Mesenchymal stem cell (in vitro differentiated cells and primary cell): ENCODE data around the gene PRKG1.

Experiments used
- DNase-seq: peaks from one replicate; pipeline ENCODE4 v3.0.0-alpha.2; 2013
- H2AFZ ChIP-seq: one replicate; pipeline ENCODE4 v1.6.1; 2013; ENCODE audit warnings: low read depth, mild to moderate bottlenecking, control low read depth, inconsistent platforms, low read length, moderate library complexity
- H2AK5ac ChIP-seq: 2 replicates; pipeline ENCODE4 v1.6.1; 2013; ENCODE audit warnings: low read length, moderate library complexity, mild to moderate bottlenecking, inconsistent platforms; ENCODE audit not compliant: severe bottlenecking
- H2BK120ac ChIP-seq: one replicate; pipeline ENCODE4 v1.6.1; 2013; ENCODE audit warnings: low read depth, mild to moderate bottlenecking, inconsistent platforms, low read length, moderate library complexity
- H2BK12ac ChIP-seq, 2 experiments: one replicate each; pipeline ENCODE4 v1.6.1; 2013; ENCODE audit warnings: inconsistent platforms in 2 of 2, low read length in 2 of 2, mild to moderate bottlenecking in 2 of 2, moderate library complexity in 2 of 2, control low read depth in 1 of 2
- H2BK15ac ChIP-seq: one replicate; pipeline ENCODE4 v1.6.1; 2013; ENCODE audit warnings: mild to moderate bottlenecking, low read depth, inconsistent platforms; ENCODE audit not compliant: poor library complexity, severe bottlenecking
- H2BK5ac ChIP-seq: 2 replicates; pipeline ENCODE4 v1.6.1; 2013; ENCODE audit warnings: low read depth, mild to moderate bottlenecking, low read length, control low read depth, inconsistent platforms; ENCODE audit not compliant: poor library complexity, severe bottlenecking
- H3K14ac ChIP-seq, 2 experiments: one replicate each; pipeline ENCODE4 v1.6.1; 2013; ENCODE audit warnings: inconsistent platforms in 2 of 2, low read length in 2 of 2, control low read depth in 1 of 2, mild to moderate bottlenecking in 1 of 2, moderate library complexity in 1 of 2
- H3K18ac ChIP-seq, 2 experiments: one replicate each; pipeline ENCODE4 v1.6.1; 2013; ENCODE audit warnings: inconsistent platforms in 2 of 2, low read length in 2 of 2, control low read depth in 1 of 2, low read depth in 1 of 2, mild to moderate bottlenecking in 1 of 2
- H3K23ac ChIP-seq, 2 experiments: one replicate each; pipeline ENCODE4 v1.6.1; 2013; ENCODE audit warnings: inconsistent platforms in 2 of 2, low read length in 2 of 2, mild to moderate bottlenecking in 2 of 2, moderate library complexity in 2 of 2, control low read depth in 1 of 2
- H3K27ac ChIP-seq: 2 replicates; pipeline ENCODE4 v1.5.1; 2013; ENCODE audit warnings: mild to moderate bottlenecking, moderate library complexity, low read length, control low read depth, inconsistent platforms; ENCODE audit not compliant: poor library complexity, severe bottlenecking
- H3K27me3 ChIP-seq, 2 experiments: 2 replicates each; pipeline versions ENCODE4 v1.6.1 to v1.7.0; 2013; ENCODE audit warnings: low read length in 2 of 2, mild to moderate bottlenecking in 2 of 2, moderate library complexity in 2 of 2, control low read depth in 1 of 2, inconsistent platforms in 1 of 2; ENCODE audit not compliant: control insufficient read depth in 1 of 2, insufficient read depth in 1 of 2
- H3K36me3 ChIP-seq, 2 experiments: 2 replicates each; pipeline versions ENCODE4 v1.6.1 to v1.7.0; 2013; ENCODE audit warnings: low read length in 2 of 2, control low read depth in 1 of 2, inconsistent platforms in 1 of 2, low read depth in 1 of 2, mild to moderate bottlenecking in 1 of 2; ENCODE audit not compliant: insufficient read depth in 2 of 2, control insufficient read depth in 1 of 2
- H3K4ac ChIP-seq, 2 experiments: one replicate each; pipeline ENCODE4 v1.6.1; 2013; ENCODE audit warnings: inconsistent platforms in 2 of 2, low read length in 2 of 2, mild to moderate bottlenecking in 2 of 2, moderate library complexity in 2 of 2, control low read depth in 1 of 2, low read depth in 1 of 2
- H3K4me1 ChIP-seq: 2 replicates; pipeline ENCODE4 v1.6.1; 2013; ENCODE audit warnings: low read depth, low read length, control low read depth; ENCODE audit not compliant: control insufficient read depth, insufficient read depth
- H3K4me2 ChIP-seq: 2 replicates; pipeline ENCODE4 v1.6.1; 2013; ENCODE audit warnings: low read length, mild to moderate bottlenecking, inconsistent platforms; ENCODE audit not compliant: poor library complexity, severe bottlenecking
- H3K4me3 ChIP-seq, 2 experiments: 2 replicates each; pipeline versions ENCODE4 v1.5.1 to v1.7.0; 2013; ENCODE audit warnings: low read length in 2 of 2, mild to moderate bottlenecking in 2 of 2, control low read depth in 1 of 2, low read depth in 1 of 2; ENCODE audit not compliant: insufficient read depth in 1 of 2
- H3K79me1 ChIP-seq: replicated peaks from 2 replicates; pipeline ENCODE4 v1.6.1; 2013; ENCODE audit warnings: mild to moderate bottlenecking, control low read depth, low read length, inconsistent platforms; ENCODE audit not compliant: poor library complexity, severe bottlenecking
- H3K9ac ChIP-seq: 2 replicates; pipeline ENCODE4 v1.7.0; 2013; ENCODE audit warnings: mild to moderate bottlenecking, low read length, moderate library complexity
- H3K9me3 ChIP-seq: 2 replicates; pipeline ENCODE4 v1.7.0; 2013; ENCODE audit warnings: mild to moderate bottlenecking, low read length; ENCODE audit not compliant: control insufficient read depth
- H4K8ac ChIP-seq: one replicate; pipeline ENCODE4 v1.6.1; 2013; ENCODE audit warnings: inconsistent platforms, mild to moderate bottlenecking, low read length, moderate library complexity
- H4K91ac ChIP-seq: one replicate; pipeline ENCODE4 v1.6.1; 2013; ENCODE audit warnings: mild to moderate bottlenecking, low read length, inconsistent platforms
- WGBS: methylation state at CpG from one replicate; pipeline ENCODE4 v1.1.7; 2013; ENCODE audit warnings: mixed read lengths; 5-methylcytosine and 5-hydroxymethylcytosine counted together

PRKG1 gene

GRCh38 chr10:51109801-51110533, 35.7 kb downstream of the PRKG1 start:
- no peak overlapping the region for H3K14ac ChIP-seq
- no peak overlapping the region for H2BK120ac ChIP-seq

GRCh38 chr10:51112013-51112412, 37.7 kb downstream of the PRKG1 start:
- no peak overlapping the region for H3K23ac ChIP-seq
- no peak overlapping the region for H4K91ac ChIP-seq
- H3K4me3 ChIP-seq: no peak overlapping the region
- no peaks in the 10 kb centered on the region for H3K4me1 ChIP-seq
- H4K8ac ChIP-seq: no peak overlapping the region
- 100% methylated on average over 1 of the region's 4 CpGs for WGBS
- H3K27ac ChIP-seq: no peak overlapping the region
- H3K36me3 ChIP-seq: peaks cover 0 to 5% of the 10 kb centered on the region in 2 experiments
- H3K79me1 ChIP-seq: no peaks in the 10 kb centered on the region
- H2BK15ac ChIP-seq: no peak overlapping the region
- H3K14ac ChIP-seq: no peak overlapping the region
- no peak overlapping the region for H3K4ac ChIP-seq
- H2AK5ac ChIP-seq: no peak overlapping the region
- H3K27me3 ChIP-seq: no peaks in the 10 kb centered on the region
- H2AFZ ChIP-seq: no peak overlapping the region
- no peak overlapping the region for H2BK120ac ChIP-seq
- no peak overlapping the region for H2BK5ac ChIP-seq
- no peaks in the 10 kb centered on the region for H3K9me3 ChIP-seq
- no peak overlapping the region for H3K4me2 ChIP-seq
- no peak for DNase-seq
- no peak overlapping the region for H2BK12ac ChIP-seq
- no peak overlapping the region for H3K18ac ChIP-seq
- H3K9ac ChIP-seq: no peak overlapping the region

More at GRCh38 chr10:51109801-51110533, 35.7 kb downstream of the PRKG1 start:
- Histone ChIP-seq H3K4me1 (no peaks in the 10 kb centered on the region), H2BK12ac (no peak overlapping the region), H3K36me3 (no peaks in the 10 kb centered on the region), H3K27me3 (no peaks in the 10 kb centered on the region), H3K23ac (no peak overlapping the region), H3K9me3 (no peaks in the 10 kb centered on the region), H2AK5ac (no peak overlapping the region), H3K4me3 (no peak overlapping the region), H2BK5ac (no peak overlapping the region), H2AFZ (no peak overlapping the region), H3K4ac (no peak overlapping the region), H4K8ac (no peak overlapping the region), H3K79me1 (no peaks in the 10 kb centered on the region), H2BK15ac (no peak overlapping the region), H3K9ac (peak overlapping the region; percentile 56), H3K18ac (no peak overlapping the region), H4K91ac (no peak overlapping the region), H3K4me2 (no peak overlapping the region), H3K27ac (no peak overlapping the region)
- WGBS: 40% methylated on average over 1 of the region's 4 CpGs
- peak; percentile 34 for DNase-seq

GRCh38 chr10:51113007-51113406, 38.7 kb downstream of the PRKG1 start:
- H2BK12ac ChIP-seq: no peak overlapping the region
- H2BK15ac ChIP-seq: no peak overlapping the region
- no peak overlapping the region for H2BK5ac ChIP-seq
- no peaks in the 10 kb centered on the region for H3K79me1 ChIP-seq
- no peak overlapping the region for H4K8ac ChIP-seq
- no peak overlapping the region for H3K14ac ChIP-seq
- no peak overlapping the region for H3K4me2 ChIP-seq
- no peak overlapping the region for H3K23ac ChIP-seq
- DNase-seq: no peak
- no peak overlapping the region for H3K9ac ChIP-seq
- no peak overlapping the region for H4K91ac ChIP-seq
- peaks cover 0 to 5% of the 10 kb centered on the region in 2 experiments for H3K36me3 ChIP-seq
- no peak overlapping the region for H3K27ac ChIP-seq
- H3K4ac ChIP-seq: no peak overlapping the region
- no peak overlapping the region for H2AK5ac ChIP-seq
- no peak overlapping the region for H3K4me3 ChIP-seq
- H3K18ac ChIP-seq: no peak overlapping the region
- no peak overlapping the region for H2BK120ac ChIP-seq
- H2AFZ ChIP-seq: no peak overlapping the region
- H3K4me1 ChIP-seq: no peaks in the 10 kb centered on the region
- WGBS: 100% methylated on average over 1 of the region's 1 CpG
- no peaks in the 10 kb centered on the region for H3K27me3 ChIP-seq
- no peaks in the 10 kb centered on the region for H3K9me3 ChIP-seq

- WGBS: 53% methylated on average over 3 of the region's 3 CpGs
- DNase-seq: peak; percentile 62
- Histone ChIP-seq H2BK15ac (no peak overlapping the region), H4K91ac (no peak overlapping the region), H3K9me3 (no peaks in the 10 kb centered on the region), H3K4me3 (no peak overlapping the region), H3K18ac (no peak overlapping the region), H4K8ac (no peak overlapping the region), H2BK120ac (no peak overlapping the region), H3K14ac (no peak overlapping the region), H3K23ac (no peak overlapping the region), H3K4me1 (no peaks in the 10 kb centered on the region), H3K4ac (no peak overlapping the region), H3K79me1 (no peaks in the 10 kb centered on the region), H3K36me3 (peaks cover 0 to 5% of the 10 kb centered on the region in 2 experiments), H2AK5ac (no peak overlapping the region), H3K27ac (no peak overlapping the region), H2AFZ (no peak overlapping the region), H2BK5ac (no peak overlapping the region), H3K27me3 (no peaks in the 10 kb centered on the region), H3K9ac (no peak overlapping the region), H3K4me2 (no peak overlapping the region), H2BK12ac (no peak overlapping the region)
Observed at GRCh38 chr10:51117053-51117660, 42.9 kb downstream of the PRKG1 start.
